ENCODE data around the gene RGS1.

- TF ChIP-seq CTCF (IDR thresholded peaks at IDR 0.05) (no peak), POLR2A (IDR thresholded peaks at IDR 0.05) (no peak)
Measured at GRCh38 chr1:192608671-192609070, 33.1 kb downstream of the RGS1 start.
